ENCODE results near the gene SERPINI1. TPM values are rescaled to one million over a fixed set of nuclear protein-coding genes. Genes with fewer than 3 reads are reported as not detected.

The SERPINI1 gene
- total RNA-seq, 2 donors from 2014 or later = 6.2 to 11.0 TPM

DNA sequence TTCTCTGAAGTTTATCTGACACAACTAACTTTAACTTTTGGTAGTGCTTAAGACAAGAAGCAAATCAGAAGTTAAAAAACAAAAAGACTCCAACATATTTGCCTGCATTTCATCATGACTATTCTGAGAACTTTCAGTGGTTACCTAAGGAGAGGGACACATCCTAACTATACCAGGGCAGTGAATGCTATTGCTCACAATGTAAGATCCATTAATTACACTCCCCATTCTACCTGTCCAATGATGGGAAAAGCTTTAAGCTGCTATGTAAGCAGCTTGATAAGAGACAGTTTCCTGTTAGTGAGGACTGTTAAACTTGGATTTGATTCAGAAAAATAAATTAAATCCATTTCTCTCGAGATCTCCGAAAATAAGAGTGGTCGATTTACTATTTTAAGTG is 37.5 kb downstream of the SERPINI1 start:
- Histone ChIP-seq H3K27me3 (replicated peaks; ENCODE audit: insufficient read depth) (no peaks in the 10 kb centered on the region), H3K9me3 (no peaks in the 10 kb centered on the region), H3K36me3 (no peaks in the 10 kb centered on the region), H3K4me3 (no peak overlapping the region), H3K27ac (no peak overlapping the region), H3K4me1 (ENCODE audit: control insufficient read depth in 1 of 2, low read depth in 2 of 2) (peaks cover 0 to 4% of the 10 kb centered on the region in 2 donors)
- TF ChIP-seq, protein P1, sequence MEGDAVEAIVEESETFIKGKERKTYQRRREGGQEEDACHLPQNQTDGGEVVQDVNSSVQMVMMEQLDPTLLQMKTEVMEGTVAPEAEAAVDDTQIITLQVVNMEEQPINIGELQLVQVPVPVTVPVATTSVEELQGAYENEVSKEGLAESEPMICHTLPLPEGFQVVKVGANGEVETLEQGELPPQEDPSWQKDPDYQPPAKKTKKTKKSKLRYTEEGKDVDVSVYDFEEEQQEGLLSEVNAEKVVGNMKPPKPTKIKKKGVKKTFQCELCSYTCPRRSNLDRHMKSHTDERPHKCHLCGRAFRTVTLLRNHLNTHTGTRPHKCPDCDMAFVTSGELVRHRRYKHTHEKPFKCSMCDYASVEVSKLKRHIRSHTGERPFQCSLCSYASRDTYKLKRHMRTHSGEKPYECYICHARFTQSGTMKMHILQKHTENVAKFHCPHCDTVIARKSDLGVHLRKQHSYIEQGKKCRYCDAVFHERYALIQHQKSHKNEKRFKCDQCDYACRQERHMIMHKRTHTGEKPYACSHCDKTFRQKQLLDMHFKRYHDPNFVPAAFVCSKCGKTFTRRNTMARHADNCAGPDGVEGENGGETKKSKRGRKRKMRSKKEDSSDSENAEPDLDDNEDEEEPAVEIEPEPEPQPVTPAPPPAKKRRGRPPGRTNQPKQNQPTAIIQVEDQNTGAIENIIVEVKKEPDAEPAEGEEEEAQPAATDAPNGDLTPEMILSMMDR (IDR thresholded peaks at IDR 0.05) = no peak
- ATAC-seq (ENCODE audit: insufficient number of reproducible peaks, low FRiP score, low read depth) = no peak
- DNase-seq (ENCODE audit: low spot score) = no peak

DNA sequence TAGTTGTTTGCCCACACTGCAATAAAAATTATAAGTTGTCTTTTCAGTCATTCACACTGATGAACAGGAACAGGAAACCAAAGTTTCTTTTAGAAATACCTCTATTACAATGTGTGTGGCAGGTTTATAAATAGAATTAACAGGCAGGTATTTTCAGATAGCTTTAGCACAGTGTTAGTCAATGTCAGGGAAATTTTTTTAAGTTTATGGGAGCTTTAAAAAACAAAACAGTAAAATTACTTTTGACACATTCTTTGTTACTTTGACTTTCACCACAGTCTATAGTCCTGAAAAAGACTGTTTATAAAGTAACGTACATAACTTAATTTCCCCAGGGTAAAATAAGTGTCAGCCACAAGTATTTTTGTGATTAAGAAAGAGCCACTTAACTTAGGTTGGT is 38.1 kb downstream of the SERPINI1 start:
- H3K4me1 ChIP-seq (ENCODE audit: control insufficient read depth in 1 of 2, low read depth in 2 of 2) = peaks cover 0 to 4% of the 10 kb centered on the region in 2 donors
- no peak overlapping the region for H3K27ac ChIP-seq
- TF ChIP-seq, protein P1 (IDR thresholded peaks at IDR 0.05) = no peak
- ATAC-seq (ENCODE audit: insufficient number of reproducible peaks, low FRiP score, low read depth) = no peak
- H3K4me3 ChIP-seq = no peak overlapping the region
- no peaks in the 10 kb centered on the region for H3K27me3 ChIP-seq (replicated peaks; ENCODE audit: insufficient read depth)
- no peaks in the 10 kb centered on the region for H3K9me3 ChIP-seq
- H3K36me3 ChIP-seq = no peaks in the 10 kb centered on the region
- DNase-seq (ENCODE audit: low spot score) = no peak

DNA sequence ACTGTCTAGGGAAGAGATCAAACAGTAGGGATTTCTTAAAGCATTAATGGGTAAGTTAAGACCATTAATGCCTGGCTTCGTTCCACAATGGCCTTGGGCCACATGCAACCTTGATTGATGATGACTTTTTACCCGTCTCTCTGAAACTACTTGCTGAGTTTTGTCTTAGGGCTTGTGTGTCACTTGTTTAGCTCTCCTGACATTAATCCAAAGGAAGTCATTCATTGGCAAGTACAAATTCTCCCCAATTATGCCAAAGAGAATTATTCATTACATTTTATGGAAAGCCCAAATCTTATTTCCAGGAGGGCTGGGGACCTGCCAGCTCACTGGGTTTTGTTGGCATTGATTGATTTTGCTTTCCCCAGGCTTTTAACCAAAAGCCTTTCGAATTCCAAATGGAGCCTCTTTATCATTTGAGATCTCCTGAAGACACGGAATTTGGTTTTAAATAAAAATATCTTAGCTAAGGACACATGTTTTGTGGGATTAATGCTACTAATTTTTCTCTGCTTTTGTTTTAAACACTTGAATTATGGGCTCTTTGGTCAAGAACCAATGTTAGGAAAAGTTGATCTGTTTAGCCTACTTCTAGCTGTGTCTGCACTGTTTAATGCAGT is 40.7 kb downstream of the SERPINI1 start:
- Histone ChIP-seq H3K27me3 (replicated peaks; ENCODE audit: insufficient read depth) (no peaks in the 10 kb centered on the region), H3K9me3 (no peaks in the 10 kb centered on the region), H3K27ac (no peak overlapping the region), H3K4me1 (ENCODE audit: control insufficient read depth in 1 of 2, low read depth in 2 of 2) (peaks cover 0 to 4% of the 10 kb centered on the region in 2 donors), H3K36me3 (no peaks in the 10 kb centered on the region), H3K4me3 (no peak overlapping the region)
- TF ChIP-seq, protein P1 (IDR thresholded peaks at IDR 0.05) = no peak
- ATAC-seq (ENCODE audit: insufficient number of reproducible peaks, low FRiP score, low read depth) (no peak), DNase-seq (ENCODE audit: low spot score) (no peak)

DNA sequence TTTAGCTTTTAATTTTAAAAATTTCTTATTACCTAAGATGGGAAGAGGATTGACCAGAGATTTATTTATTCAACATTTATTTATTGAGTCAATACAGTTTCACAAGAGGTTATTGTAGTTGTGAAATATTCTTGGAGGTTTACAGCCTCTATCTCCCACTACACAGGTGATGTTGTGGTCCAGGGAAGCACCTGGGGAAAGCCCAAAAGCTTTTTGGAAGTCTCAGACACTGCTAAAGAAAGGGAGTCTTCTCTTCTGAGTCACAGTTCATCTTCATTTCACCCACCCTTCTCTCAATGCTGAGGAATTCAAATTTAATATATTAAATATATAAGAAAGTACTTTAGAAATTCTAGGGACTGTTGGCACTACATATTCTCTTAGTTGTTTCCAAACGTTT is 41.8 kb downstream of the SERPINI1 start:
- Histone ChIP-seq H3K4me3 (no peak overlapping the region), H3K27ac (no peak overlapping the region), H3K4me1 (ENCODE audit: control insufficient read depth in 1 of 2, low read depth in 2 of 2) (peaks cover 0 to 4% of the 10 kb centered on the region in 2 donors), H3K27me3 (replicated peaks; ENCODE audit: insufficient read depth) (no peaks in the 10 kb centered on the region), H3K9me3 (no peaks in the 10 kb centered on the region), H3K36me3 (no peaks in the 10 kb centered on the region)
- TF ChIP-seq, protein P1 (IDR thresholded peaks at IDR 0.05) = no peak
- DNase-seq (ENCODE audit: low spot score) = no peak
- no peak for ATAC-seq (ENCODE audit: insufficient number of reproducible peaks, low FRiP score, low read depth)

DNA sequence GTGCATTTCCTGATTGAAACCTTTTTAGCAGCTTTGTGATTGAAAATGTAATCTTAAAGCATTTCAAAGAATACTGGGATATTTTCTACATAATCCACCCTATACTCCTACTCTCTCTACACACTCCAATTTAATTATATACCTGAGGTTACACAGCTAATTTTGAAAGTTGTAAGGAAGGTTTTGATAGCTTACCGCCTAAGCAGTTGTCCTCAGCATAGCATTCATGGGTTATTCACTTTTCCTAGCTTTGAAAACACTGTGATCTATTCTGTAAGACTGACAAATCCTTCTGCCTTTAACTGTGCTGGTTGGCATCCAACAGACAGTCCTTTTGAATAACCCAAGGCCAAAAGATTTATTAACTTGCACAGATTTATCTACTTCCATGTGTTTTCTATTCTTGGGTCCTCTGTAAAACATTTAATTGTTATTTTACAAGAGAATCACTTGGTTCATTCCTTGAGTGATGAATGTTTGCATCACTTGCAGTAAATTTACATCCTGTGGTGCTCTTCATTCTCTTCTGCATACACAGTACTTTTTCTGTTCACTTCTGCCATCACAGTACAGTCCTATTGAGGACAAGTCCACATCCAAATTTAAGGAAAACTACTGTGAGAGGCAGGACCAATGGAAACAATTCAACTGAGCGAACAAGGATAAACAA is 44.8 kb downstream of the SERPINI1 start:
- peaks cover 4 to 14% of the 10 kb centered on the region in 2 donors for H3K4me1 ChIP-seq (ENCODE audit: control insufficient read depth in 1 of 2, low read depth in 2 of 2)
- no peaks in the 10 kb centered on the region for H3K36me3 ChIP-seq
- ATAC-seq (ENCODE audit: insufficient number of reproducible peaks, low FRiP score, low read depth) (no peak), DNase-seq (ENCODE audit: low spot score) (no peak)
- H3K4me3 ChIP-seq = no peak overlapping the region
- no peak overlapping the region for H3K27ac ChIP-seq
- H3K9me3 ChIP-seq = no peaks in the 10 kb centered on the region
- H3K27me3 ChIP-seq (replicated peaks; ENCODE audit: insufficient read depth) = no peaks in the 10 kb centered on the region
- TF ChIP-seq, protein P1 (IDR thresholded peaks at IDR 0.05) = no peak
